ENCODE measurements around the gene TBCE.

- TF ChIP-seq, protein P1, sequence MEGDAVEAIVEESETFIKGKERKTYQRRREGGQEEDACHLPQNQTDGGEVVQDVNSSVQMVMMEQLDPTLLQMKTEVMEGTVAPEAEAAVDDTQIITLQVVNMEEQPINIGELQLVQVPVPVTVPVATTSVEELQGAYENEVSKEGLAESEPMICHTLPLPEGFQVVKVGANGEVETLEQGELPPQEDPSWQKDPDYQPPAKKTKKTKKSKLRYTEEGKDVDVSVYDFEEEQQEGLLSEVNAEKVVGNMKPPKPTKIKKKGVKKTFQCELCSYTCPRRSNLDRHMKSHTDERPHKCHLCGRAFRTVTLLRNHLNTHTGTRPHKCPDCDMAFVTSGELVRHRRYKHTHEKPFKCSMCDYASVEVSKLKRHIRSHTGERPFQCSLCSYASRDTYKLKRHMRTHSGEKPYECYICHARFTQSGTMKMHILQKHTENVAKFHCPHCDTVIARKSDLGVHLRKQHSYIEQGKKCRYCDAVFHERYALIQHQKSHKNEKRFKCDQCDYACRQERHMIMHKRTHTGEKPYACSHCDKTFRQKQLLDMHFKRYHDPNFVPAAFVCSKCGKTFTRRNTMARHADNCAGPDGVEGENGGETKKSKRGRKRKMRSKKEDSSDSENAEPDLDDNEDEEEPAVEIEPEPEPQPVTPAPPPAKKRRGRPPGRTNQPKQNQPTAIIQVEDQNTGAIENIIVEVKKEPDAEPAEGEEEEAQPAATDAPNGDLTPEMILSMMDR (conservative IDR thresholded peaks at IDR 0.05 in 1 of 2, IDR thresholded peaks at IDR 0.05 in 1 of 2; ENCODE audit: extremely low read depth in 1 of 2, insufficient read depth in 1 of 2, low read depth in 1 of 2, low read length in 2 of 2), result no peak
- TF ChIP-seq EZH2 (IDR thresholded peaks at IDR 0.05; ENCODE audit: borderline replicate concordance, low read length), result no peak
Observed at GRCh38 chr1:235491644-235492043, 124.4 kb downstream of the TBCE start.
